ENCODE data around the gene GOPC.

DNA sequence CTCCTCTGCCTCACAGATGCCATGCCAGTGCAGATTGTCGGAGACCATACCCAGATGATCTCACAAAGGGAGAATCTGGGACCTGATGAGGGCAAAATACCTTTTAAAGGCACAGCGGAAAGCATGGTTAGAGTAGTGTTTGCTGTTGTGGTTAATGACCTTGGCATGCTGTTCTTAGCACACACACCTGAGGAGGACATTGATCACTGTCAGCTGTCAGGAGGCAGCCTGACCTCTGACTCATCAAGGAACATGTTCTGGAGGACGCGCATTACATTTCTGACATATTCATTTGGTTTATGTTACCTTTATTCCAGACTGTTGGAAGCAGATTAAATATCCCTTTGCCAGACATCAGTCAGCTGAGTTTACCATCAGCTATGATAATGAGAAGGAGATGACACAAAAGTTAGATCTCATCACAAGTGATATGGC lies 57.1 kb downstream of the GOPC start:
- no peak for TF ChIP-seq CTCF (IDR thresholded peaks at IDR 0.05; ENCODE audit: extremely low read depth in 1 of 2, insufficient read depth in 1 of 2, low read depth in 1 of 2, low read length in 2 of 2)
- TF ChIP-seq POLR2A (IDR thresholded peaks at IDR 0.05; ENCODE audit: low read depth, low read length): no peak
